ENCODE data around the gene CD52.

Gene CD52

DNA sequence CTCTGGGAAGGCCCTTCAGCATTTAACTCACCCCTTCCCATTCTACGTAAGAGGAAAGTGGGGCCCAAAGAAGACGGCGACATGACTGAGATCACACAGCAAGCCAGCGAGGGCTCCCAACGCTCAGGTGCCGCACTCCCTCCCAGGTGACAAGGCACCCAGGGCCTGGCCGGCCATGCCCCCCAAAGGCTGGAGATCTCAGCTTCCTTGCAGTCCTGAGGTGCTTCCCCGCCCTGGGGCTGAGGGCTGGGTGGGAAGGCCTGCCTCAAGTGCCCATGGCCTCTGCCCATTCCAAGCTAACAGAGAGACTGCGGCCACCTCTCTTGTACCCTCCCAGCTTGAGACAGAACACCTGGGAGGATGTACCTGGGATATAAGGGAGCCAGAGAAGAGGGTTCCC is 37.2 kb downstream of the CD52 start:
- DNase-seq (ENCODE audit: low read depth, low spot score), result no peak

DNA sequence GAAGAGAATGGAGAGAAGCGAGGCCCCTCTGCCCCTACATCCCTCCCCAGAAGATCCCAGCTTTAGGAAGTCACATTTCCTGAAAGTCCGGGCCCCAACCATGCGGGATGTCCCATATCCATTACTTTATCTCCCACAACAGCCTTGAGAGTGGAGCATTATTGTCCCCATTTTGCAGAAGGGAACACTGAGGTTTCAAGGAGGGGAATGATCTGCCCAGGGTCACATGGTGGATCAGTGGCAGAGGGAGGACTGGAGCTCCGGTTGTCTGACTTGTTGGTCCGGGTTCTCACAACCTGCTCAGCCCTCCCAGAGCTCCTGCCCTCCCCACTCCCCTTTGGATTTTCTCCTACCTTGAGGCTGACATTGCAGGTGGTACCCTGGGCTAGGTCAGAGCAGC is 38.3 kb downstream of the CD52 start:
- no peak for DNase-seq (ENCODE audit: low read depth, low spot score)

DNA sequence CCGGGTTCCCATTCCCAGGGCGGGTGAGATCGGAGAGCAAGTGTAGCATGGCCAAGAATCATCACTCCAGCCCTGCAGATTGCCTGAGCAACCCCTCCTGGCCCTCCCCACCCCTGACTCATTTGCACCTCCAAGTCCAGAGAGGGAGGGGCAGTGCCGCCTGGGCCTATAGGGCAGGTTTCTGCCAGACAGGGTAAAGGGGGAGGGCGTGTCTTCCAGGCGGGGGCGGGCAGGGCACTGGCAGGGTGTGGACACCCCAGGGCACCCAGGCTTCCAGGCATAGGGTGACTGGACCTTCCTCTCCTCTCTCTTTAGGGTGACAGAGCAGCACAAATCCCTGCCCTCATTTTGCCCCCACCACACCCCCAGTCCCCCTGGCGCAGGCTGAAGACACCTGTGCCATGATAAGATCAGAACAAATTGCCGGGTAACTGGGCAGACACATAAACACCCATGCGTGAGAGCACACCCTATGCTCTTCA is 39.4 kb downstream of the CD52 start:
- no peak for DNase-seq (ENCODE audit: low read depth, low spot score)

DNA sequence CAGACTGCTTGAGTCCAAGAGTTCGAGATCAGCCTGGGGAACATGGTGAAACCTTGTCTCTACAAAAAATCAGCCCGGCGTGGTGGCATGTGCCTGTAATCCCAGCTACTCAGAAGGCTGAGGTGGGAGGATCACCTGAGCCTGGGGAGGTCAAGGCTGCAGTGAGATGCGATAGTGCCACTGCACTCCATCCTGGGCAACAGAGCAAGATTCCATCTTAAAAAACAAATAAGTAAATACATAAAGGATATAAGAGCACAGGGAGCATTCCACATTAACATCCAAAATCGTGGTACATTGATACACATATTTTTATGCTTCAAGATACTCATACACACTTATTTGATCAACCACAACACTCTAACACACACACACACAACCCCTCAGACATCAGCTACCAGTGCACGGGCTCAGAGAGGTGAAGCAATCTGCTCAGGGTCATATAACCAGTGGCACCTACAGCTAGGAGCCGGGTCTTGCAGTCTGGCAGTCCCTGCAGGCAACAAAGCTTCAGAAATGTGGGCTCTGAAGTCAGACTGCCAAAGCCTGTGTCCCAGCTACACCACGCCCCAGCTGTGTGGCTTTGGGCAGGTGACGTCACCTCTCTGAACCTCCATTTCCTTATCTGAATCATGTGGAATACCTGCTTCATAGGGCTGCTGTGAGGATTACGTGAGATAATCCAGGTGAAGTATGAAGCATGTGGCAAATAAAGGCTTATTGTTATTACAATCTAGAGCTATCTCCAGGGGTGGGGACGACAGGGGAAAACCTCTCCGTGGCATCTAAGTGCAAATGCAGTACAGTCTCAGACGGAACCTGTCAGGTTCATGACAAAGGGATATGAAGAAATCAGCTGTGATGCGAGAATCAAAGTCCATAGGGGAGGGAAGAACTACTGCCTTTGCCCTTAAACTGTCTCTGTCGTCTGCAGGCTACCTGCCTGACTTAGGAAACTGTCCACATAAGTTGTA is 40.9 kb downstream of the CD52 start:
- DNase-seq (ENCODE audit: low read depth, low spot score), result peak; percentile 31

DNA sequence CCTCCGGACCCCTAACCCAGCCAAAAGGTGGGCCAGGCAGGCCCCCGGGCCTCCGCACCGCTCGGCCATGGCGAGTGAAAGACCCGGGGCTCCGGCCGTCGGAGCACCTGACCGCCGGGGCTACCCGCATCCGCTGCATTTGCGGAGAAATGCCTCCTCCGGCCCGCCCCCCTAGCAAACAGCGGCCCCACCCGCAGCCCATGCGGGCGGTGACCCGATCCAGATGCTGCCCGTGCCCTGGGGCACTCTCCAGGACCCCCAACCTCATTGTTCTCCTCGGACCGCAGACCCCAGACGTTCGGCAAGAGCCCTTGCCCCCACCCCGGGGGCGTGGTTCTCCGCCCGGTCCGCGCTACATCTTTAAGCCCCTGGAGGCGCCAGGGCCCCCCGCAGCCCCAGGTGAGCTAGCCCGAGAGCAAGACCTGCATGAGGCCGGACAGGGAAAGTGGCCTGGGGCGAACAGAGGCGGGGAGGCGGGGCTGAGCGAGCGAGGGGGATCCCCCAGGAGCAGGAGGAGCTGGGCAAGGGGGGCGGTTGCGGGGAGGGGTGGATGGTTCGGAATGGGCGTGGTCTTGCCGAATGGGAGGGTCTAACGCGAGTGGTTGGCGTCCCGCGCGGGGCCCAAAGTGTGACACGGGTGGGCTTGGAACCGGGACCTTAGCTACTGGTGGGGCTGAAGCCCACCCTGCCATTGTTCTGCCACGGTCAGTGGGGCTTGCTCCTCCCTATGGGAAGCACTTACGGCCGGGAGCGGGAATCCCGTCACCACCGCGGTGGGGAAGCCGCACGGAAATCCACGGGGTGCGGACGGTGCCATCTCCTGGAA is 42.4 kb downstream of the CD52 start:
- DNase-seq (ENCODE audit: low read depth, low spot score), result no peak

DNA sequence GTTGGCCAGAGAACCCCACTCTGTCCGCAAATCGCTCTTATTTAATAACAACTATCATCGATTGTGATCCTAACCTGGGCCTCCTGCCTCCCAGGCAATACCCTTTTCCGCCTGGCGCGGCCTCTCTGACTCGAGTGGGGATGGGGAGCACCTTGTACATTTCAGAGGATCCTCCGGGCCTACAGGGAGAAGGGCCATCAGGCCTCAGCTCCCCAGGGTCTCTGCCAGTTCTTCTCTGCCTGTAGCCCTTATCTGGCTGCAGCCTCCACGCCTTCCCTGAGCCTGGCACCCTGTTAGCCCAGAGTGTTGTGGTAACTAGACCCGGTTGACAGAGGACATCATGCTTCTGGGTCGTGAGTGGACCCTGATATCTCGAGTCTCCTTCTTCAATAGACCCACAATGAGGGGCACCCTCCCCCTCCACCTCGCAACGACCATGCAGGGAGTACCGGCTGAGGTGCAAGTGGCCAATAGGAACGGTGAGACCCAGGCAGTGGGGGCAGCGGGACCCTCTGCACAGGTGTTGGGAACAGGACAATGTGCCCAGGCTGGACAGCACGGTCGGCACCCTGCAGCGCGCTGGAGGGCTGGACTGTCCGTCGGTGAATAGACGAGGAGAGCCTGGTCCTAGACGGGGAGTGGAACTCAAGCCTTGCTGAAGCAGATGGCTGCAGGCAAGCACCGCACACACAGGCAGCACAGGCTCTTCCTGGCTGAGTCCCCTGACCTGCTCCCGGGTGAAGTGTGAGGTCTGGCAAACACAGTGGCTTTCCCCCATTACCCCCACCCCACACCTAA is 43.2 kb downstream of the CD52 start:
- DNase-seq (ENCODE audit: low read depth, low spot score), result no peak

GRCh38 chr1:26361605-26362122 is 43.9 kb downstream of the CD52 start:
- DNase-seq (ENCODE audit: low read depth, low spot score), result no peak

DNA sequence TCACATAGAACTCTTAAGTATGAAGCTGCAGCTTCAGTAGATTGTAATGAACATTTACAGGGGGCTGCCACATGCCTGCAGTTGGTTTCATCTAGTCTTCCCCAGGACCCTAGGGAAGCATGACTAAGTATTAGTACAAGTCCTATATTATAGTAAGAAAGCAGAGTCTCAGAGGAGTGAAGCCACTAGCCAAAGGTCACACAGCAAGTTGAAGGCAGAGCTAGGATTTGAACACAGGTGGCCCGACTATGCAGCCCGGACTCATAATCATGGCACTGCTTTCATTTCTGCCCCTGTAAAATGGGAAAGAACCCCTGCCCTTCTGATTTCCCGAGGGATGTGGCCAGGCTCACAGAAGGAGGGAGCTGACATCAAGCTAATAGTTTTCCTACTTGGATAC is 44.6 kb downstream of the CD52 start:
- DNase-seq (ENCODE audit: low read depth, low spot score), result no peak

- DNase-seq (ENCODE audit: low read depth, low spot score), result peak; percentile 77
These were observed 46.0 kb downstream of the CD52 start for GRCh38 chr1:26363549-26364448.

GRCh38 chr1:26364956-26365355 is 47.2 kb downstream of the CD52 start:
- no peak for DNase-seq (ENCODE audit: low read depth, low spot score)

DNA sequence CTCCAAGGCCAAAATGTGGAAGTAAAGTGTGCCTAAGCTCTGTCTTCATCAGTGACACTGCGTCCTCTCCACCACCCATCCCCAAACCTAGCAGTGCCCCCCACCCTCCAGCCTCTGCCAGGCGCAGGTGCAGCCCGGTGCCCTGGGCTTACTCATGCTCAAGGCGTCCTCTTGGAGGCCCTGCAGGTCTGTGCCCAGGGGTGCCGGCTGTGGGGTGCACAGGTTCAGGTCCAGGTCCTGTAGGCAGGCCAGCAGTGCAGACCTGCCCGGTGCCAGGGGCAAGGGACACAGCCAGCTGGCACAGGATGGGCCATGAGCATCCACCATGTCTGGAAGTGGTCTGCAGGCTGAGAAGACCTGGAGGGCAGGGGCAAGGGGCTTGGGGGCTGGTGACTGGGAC is 49.7 kb downstream of the CD52 start:
- no peak for DNase-seq (ENCODE audit: low read depth, low spot score)

GRCh38 chr1:26368006-26368405 is 50.2 kb downstream of the CD52 start:
- DNase-seq (ENCODE audit: low read depth, low spot score), result no peak

DNA sequence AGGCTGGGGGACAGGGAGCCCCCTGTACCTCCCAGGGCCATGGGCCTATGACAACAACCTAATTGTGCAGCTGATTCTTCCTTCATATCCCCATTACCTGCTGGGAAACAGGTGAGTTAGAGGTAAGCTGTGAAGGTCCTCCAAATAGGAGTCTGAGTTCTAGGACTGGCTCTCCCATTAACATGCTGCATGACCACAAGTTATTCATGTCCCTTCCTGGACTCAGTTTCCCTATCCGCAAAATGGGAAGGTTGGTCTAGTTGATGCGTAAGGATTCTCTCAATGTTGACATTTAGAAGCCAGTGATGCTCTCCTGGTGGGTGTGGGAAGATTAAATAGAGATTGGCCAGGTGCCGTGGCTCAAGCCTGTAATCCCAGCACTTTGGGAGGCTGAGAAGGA is 50.7 kb downstream of the CD52 start:
- no peak for DNase-seq (ENCODE audit: low read depth, low spot score)

All from activated CD4-positive, CD25-positive, alpha-beta regulatory T cell treated with anti-CD3 and anti-CD28 coated beads, Interleukin-2, amount 50 U/mL, for 16 hours (primary cell).